ENCODE results near the gene TXN. TPM values are rescaled to one million over a fixed set of nuclear protein-coding genes. Genes with fewer than 3 reads are reported as not detected.

The TXN gene
- total RNA-seq: 414 and 472 TPM in 2 replicates

- peak within 1 kb of the TSS; percentile 81 for H3K4me3 ChIP-seq (ENCODE audit: low read depth, low read length)
- peak; percentile 94 for DNase-seq (ENCODE audit: low read depth)
- no peak for TF ChIP-seq CTCF (IDR thresholded peaks at IDR 0.05; ENCODE audit: insufficient read depth, low read depth, low read length)
Measured at GRCh38 chr9:110256380-110257096, at the start of gene TXN. Gene TXN, minus strand, starts transcription at chr9:110256507. Its CDS starts 72 bp downstream, at chr9:110256435.

GRCh38 chr9:110303133-110303532 is 46.8 kb upstream of the TXN start:
- H3K4me3 ChIP-seq (ENCODE audit: low read depth, low read length): no peak overlapping the region
- TF ChIP-seq CTCF (IDR thresholded peaks at IDR 0.05; ENCODE audit: insufficient read depth, low read depth, low read length): no peak
- DNase-seq (ENCODE audit: low read depth): peak; percentile 90

- H3K4me3 ChIP-seq (ENCODE audit: low read depth, low read length): no peak overlapping the region
- no peak for DNase-seq (ENCODE audit: low read depth)
- no peak for TF ChIP-seq CTCF (IDR thresholded peaks at IDR 0.05; ENCODE audit: insufficient read depth, low read depth, low read length)
Measured at GRCh38 chr9:110298043-110298605, 41.8 kb upstream of the TXN start.

GRCh38 chr9:110293248-110293647 is 36.9 kb upstream of the TXN start:
- no peak for DNase-seq (ENCODE audit: low read depth)
- TF ChIP-seq CTCF (IDR thresholded peaks at IDR 0.05; ENCODE audit: insufficient read depth, low read depth, low read length): no peak
- no peak overlapping the region for H3K4me3 ChIP-seq (ENCODE audit: low read depth, low read length)

GRCh38 chr9:110291921-110292557 is 35.7 kb upstream of the TXN start:
- TF ChIP-seq CTCF (IDR thresholded peaks at IDR 0.05; ENCODE audit: insufficient read depth, low read depth, low read length): no peak
- no peak for DNase-seq (ENCODE audit: low read depth)
- H3K4me3 ChIP-seq (ENCODE audit: low read depth, low read length): no peak overlapping the region

- no peak for TF ChIP-seq CTCF (IDR thresholded peaks at IDR 0.05; ENCODE audit: insufficient read depth, low read depth, low read length)
- no peak for DNase-seq (ENCODE audit: low read depth)
- H3K4me3 ChIP-seq (ENCODE audit: low read depth, low read length): no peak overlapping the region
Measured at GRCh38 chr9:110290001-110290400, 33.7 kb upstream of the TXN start.
